AG09309 (cell line): Measurements from ENCODE around the gene ITGAV.

Experiments
- DNase-seq: peaks from one replicate; pipeline ENCODE4 v3.0.0-alpha.2; 2010; ENCODE audit warnings: low read depth
- H3K4me3 ChIP-seq: 2 replicates; pipeline ENCODE4 v1.5.1; 2011; ENCODE audit warnings: mild to moderate bottlenecking, low read depth, low read length, moderate library complexity; ENCODE audit not compliant: control insufficient read depth
- CTCF ChIP-seq: IDR thresholded peaks from 2 replicates; pipeline ENCODE4 v1.5.1; 2011; ENCODE audit warnings: mild to moderate bottlenecking, low read depth, low read length, inconsistent platforms; ENCODE audit not compliant: insufficient read depth, control insufficient read depth; ENCODE audit errors: missing control alignments

Gene ITGAV

DNA sequence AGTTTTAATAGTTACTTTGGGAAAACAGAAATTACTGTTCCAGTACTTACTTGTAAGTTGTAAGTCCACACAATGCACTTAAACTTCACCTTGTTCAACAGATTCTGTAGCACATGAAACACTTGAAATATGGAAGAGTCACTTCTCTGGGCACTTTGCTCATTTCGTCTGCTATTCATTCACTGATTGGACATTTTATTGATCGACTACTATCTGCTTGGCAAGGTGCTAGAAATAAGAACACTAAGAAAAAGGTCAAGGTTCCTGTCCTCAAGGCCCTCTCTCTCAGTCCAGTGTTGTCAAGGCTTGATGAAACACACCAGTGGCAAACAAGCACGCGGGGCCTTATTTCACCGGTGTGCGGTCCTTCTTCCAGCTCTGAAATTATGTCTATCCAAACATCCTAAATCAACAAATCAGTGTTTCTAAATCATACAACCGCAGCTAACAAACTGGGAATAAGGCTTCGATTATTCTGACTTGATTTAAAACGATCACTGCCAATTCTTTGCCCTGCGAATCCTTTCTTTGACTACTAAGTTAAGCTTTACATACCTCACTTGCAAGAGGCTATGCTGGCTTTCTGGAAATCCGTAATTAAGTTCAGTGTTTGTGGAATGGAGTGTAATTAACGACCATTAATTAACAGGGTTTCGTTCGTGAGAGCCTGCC, 780 bp upstream of the ITGAV start:
- H3K4me3 ChIP-seq, result peak overlapping the region; percentile 84
- no peak for TF ChIP-seq CTCF
- DNase-seq, result no peak

- no peak for TF ChIP-seq CTCF
- H3K4me3 ChIP-seq, result peak overlapping the region; percentile 84
- no peak for DNase-seq
These were observed 498 bp downstream of the ITGAV start for GRCh38 chr2:186590350-186590758.

GRCh38 chr2:186590759-186591505, 1.1 kb downstream of the ITGAV start:
- no peak for DNase-seq
- no peak for TF ChIP-seq CTCF
- peak overlapping the region; percentile 84 for H3K4me3 ChIP-seq

DNA sequence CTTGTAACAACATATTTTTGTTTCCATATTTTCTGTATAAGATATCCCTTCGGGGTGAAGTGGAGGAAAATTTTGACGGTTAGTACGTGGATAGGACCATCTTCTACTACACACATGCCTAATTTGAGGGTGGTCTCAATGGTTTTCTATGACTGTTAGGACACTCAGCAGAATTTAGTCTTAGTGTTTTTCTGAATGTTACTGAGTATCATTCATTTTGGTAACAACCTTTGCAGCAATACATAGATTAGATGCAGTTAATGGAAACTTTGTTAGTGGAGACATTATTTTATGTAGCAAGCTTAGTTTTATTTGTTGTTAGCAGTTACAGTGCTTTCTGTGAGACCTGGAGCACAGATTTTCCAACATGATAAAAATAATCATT, 1.6 kb downstream of the ITGAV start:
- TF ChIP-seq CTCF, result no peak
- H3K4me3 ChIP-seq, result peak overlapping the region; percentile 84
- DNase-seq, result no peak

- TF ChIP-seq CTCF, result no peak
- no peak overlapping the region for H3K4me3 ChIP-seq
These were observed 2.5 kb downstream of the ITGAV start for GRCh38 chr2:186592137-186592875.

DNA sequence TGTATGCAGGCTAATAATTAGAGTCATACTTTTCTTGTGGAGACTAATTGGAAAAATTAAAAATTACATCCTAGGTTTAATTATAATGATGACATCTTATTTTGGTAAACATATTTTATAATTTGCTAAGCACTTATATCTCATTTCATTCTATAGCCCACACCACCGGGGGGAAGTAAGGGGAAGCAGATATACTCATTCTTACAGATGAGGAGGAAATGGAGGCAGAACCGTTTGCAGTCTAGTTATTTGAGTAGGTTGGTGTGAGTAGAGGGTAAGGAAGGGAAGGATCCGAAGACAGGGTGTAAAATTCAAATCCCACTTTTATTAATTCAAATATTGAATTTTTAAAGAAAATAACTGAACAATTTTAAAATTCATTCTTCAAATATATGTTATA, 3.7 kb downstream of the ITGAV start:
- no peak for TF ChIP-seq CTCF
- no peak for DNase-seq
- no peak overlapping the region for H3K4me3 ChIP-seq

More at GRCh38 chr2:186592137-186592875, 2.5 kb downstream of the ITGAV start:
- no peak for DNase-seq
